Fibroblast of lung (primary cell): Measurements from ENCODE around the gene CCDC106.

ENCODE experiments used
- CTCF ChIP-seq, 2 donors: IDR thresholded peaks in 1 of 2; conservative IDR thresholded peaks in 1 of 2; 1 replicate in 1 of 2; 2 replicates in 1 of 2; pipeline ENCODE4 v1.5.1; 2011 to 2012; ENCODE audit warnings: low read length in 2 of 2, control low read depth in 1 of 2, inconsistent platforms in 1 of 2, low read depth in 1 of 2, mild to moderate bottlenecking in 1 of 2
- EZH2 ChIP-seq: IDR thresholded peaks from 2 replicates; pipeline ENCODE4 v1.5.1; 2012; ENCODE audit warnings: low read length, control low read depth, mild to moderate bottlenecking; ENCODE audit errors: missing control alignments

- TF ChIP-seq EZH2 (no peak), CTCF (conservative IDR thresholded peaks at IDR 0.05 in 1 of 2, IDR thresholded peaks at IDR 0.05 in 1 of 2; ENCODE audit: low read depth in 1 of 2, low read length in 2 of 2) (peak; percentile 79 to 85)
These were observed 15.6 kb upstream of the CCDC106 start for GRCh38 chr19:55632463-55632834.
